ENCODE data around the gene LRP3.

LRP3 gene

GRCh38 chr19:33204136-33204973, 10.2 kb downstream of the LRP3 start:
- POLR2A ChIA-PET, result no interaction called here
- TF ChIP-seq CTCF (IDR thresholded peaks at IDR 0.05; ENCODE audit: control extremely low read depth, extremely low read depth, low read depth, missing control alignments), result no peak
- CTCF ChIA-PET, result no interaction called here
- DNase-seq (ENCODE audit: extremely low spot score), result no peak

GRCh38 chr19:33205110-33205509, 11.0 kb downstream of the LRP3 start:
- no peak for DNase-seq (ENCODE audit: extremely low spot score)
- TF ChIP-seq CTCF (IDR thresholded peaks at IDR 0.05; ENCODE audit: control extremely low read depth, extremely low read depth, low read depth, missing control alignments), result no peak
- ChIA-PET POLR2A (no interaction called here), CTCF (no interaction called here)

- CTCF ChIA-PET, result no interaction called here
- POLR2A ChIA-PET, result no interaction called here
- TF ChIP-seq CTCF (IDR thresholded peaks at IDR 0.05; ENCODE audit: control extremely low read depth, extremely low read depth, low read depth, missing control alignments), result no peak
- DNase-seq (ENCODE audit: extremely low spot score), result no peak
Observed at GRCh38 chr19:33205531-33206260, 11.6 kb downstream of the LRP3 start.

- no peak for TF ChIP-seq CTCF (IDR thresholded peaks at IDR 0.05; ENCODE audit: control extremely low read depth, extremely low read depth, low read depth, missing control alignments)
- no peak for DNase-seq (ENCODE audit: extremely low spot score)
- POLR2A ChIA-PET, result no interaction called here
- CTCF ChIA-PET, result no interaction called here
Observed at GRCh38 chr19:33206261-33207039, 12.3 kb downstream of the LRP3 start.

GRCh38 chr19:33207040-33207620, 13.0 kb downstream of the LRP3 start:
- ChIA-PET POLR2A (no interaction called here), CTCF (no interaction called here)
- no peak for TF ChIP-seq CTCF (IDR thresholded peaks at IDR 0.05; ENCODE audit: control extremely low read depth, extremely low read depth, low read depth, missing control alignments)
- no peak for DNase-seq (ENCODE audit: extremely low spot score)

GRCh38 chr19:33207903-33208302, 13.8 kb downstream of the LRP3 start:
- ChIA-PET CTCF (no interaction called here), POLR2A (no interaction called here)
- DNase-seq (ENCODE audit: extremely low spot score), result no peak
- no peak for TF ChIP-seq CTCF (IDR thresholded peaks at IDR 0.05; ENCODE audit: control extremely low read depth, extremely low read depth, low read depth, missing control alignments)

Data from GM10248 (cell line).